Measurements from ENCODE around the gene METTL13. TPM values are rescaled to one million over a fixed set of nuclear protein-coding genes. Genes with fewer than 3 reads are reported as not detected.

Gene METTL13
- polyA plus RNA-seq, 1 donor (not counting 4 experiments of a cell fraction or from before 2014, with no cell fraction given) = 54.0 TPM

GRCh38 chr1:171769171-171769570 is 12.3 kb upstream of the METTL13 start:
- H3K9me3 ChIP-seq (ENCODE audit: control insufficient read depth, low read depth, low read length) = no peaks in the 10 kb centered on the region
- DNase-seq (ENCODE audit: low read depth, low spot score) (no peak), FAIRE-seq (no peak)
- no peak overlapping the region for H3K9ac ChIP-seq (ENCODE audit: control insufficient read depth, extremely low read depth, insufficient read depth, low read length)
- no peaks in the 10 kb centered on the region for H3K27me3 ChIP-seq (ENCODE audit: control insufficient read depth, extremely low read depth, insufficient read depth, low read length)
- H3K4me1 ChIP-seq (ENCODE audit: control insufficient read depth, extremely low read depth, insufficient read depth, low read length) = no peaks in the 10 kb centered on the region
- no peaks in the 10 kb centered on the region for H4K20me1 ChIP-seq (ENCODE audit: control insufficient read depth, extremely low read depth, insufficient read depth, low read length)
- no peaks in the 10 kb centered on the region for H3K79me2 ChIP-seq (ENCODE audit: control insufficient read depth, insufficient read depth, low read length)
- no peaks in the 10 kb centered on the region for H3K36me3 ChIP-seq (ENCODE audit: control insufficient read depth in 2 of 2, extremely low read depth in 1 of 2, insufficient read depth in 2 of 2, low read length in 2 of 2)
- TF ChIP-seq CTCF (optimal IDR thresholded peaks at IDR 0.05 in 1 of 3, IDR thresholded peaks at IDR 0.05 in 1 of 3, conservative IDR thresholded peaks at IDR 0.05 in 1 of 3; ENCODE audit: extremely low read depth in 1 of 3, insufficient read depth in 2 of 3, low read length in 3 of 3) (no peak), EZH2 (IDR thresholded peaks at IDR 0.05; ENCODE audit: low read length) (no peak)
- H3K9me1 ChIP-seq (ENCODE audit: control insufficient read depth, extremely low read depth, insufficient read depth, low read length) = no peaks in the 10 kb centered on the region
- dilution Hi-C loops (cut with MboI; ENCODE audit: extremely low pct_ligation_motif_present, low sequenced_read_pairs) = no loop called here
- H3K4me2 ChIP-seq (ENCODE audit: control insufficient read depth, extremely low read depth, insufficient read depth, low read depth, low read length) = no peak overlapping the region
- no peak overlapping the region for H3K27ac ChIP-seq (ENCODE audit: control insufficient read depth, insufficient read depth, low read length)
- no peak overlapping the region for H2AFZ ChIP-seq (ENCODE audit: control insufficient read depth, low read length)
- H3K4me3 ChIP-seq (ENCODE audit: control insufficient read depth in 2 of 3, extremely low read depth in 1 of 3, insufficient read depth in 2 of 3, low read depth in 1 of 3, low read length in 3 of 3) = no peak overlapping the region

GRCh38 chr1:171769754-171770153 is 11.7 kb upstream of the METTL13 start:
- no peak for FAIRE-seq

More at GRCh38 chr1:171769754-171770153, 11.7 kb upstream of the METTL13 start:
- Histone ChIP-seq H3K4me1 (ENCODE audit: control insufficient read depth, extremely low read depth, insufficient read depth, low read length) (no peaks in the 10 kb centered on the region), H3K9me1 (ENCODE audit: control insufficient read depth, extremely low read depth, insufficient read depth, low read length) (no peaks in the 10 kb centered on the region), H3K4me2 (ENCODE audit: control insufficient read depth, extremely low read depth, insufficient read depth, low read depth, low read length) (no peak overlapping the region), H3K36me3 (ENCODE audit: control insufficient read depth in 2 of 2, extremely low read depth in 1 of 2, insufficient read depth in 2 of 2, low read length in 2 of 2) (no peaks in the 10 kb centered on the region), H3K9me3 (ENCODE audit: control insufficient read depth, low read depth, low read length) (no peaks in the 10 kb centered on the region), H2AFZ (ENCODE audit: control insufficient read depth, low read length) (no peak overlapping the region), H3K4me3 (ENCODE audit: control insufficient read depth in 2 of 3, extremely low read depth in 1 of 3, insufficient read depth in 2 of 3, low read depth in 1 of 3, low read length in 3 of 3) (no peak overlapping the region), H3K27ac (ENCODE audit: control insufficient read depth, insufficient read depth, low read length) (no peak overlapping the region), H3K79me2 (ENCODE audit: control insufficient read depth, insufficient read depth, low read length) (no peaks in the 10 kb centered on the region), H3K27me3 (ENCODE audit: control insufficient read depth, extremely low read depth, insufficient read depth, low read length) (no peaks in the 10 kb centered on the region), H4K20me1 (ENCODE audit: control insufficient read depth, extremely low read depth, insufficient read depth, low read length) (no peaks in the 10 kb centered on the region), H3K9ac (ENCODE audit: control insufficient read depth, extremely low read depth, insufficient read depth, low read length) (no peak overlapping the region)
- no peak for DNase-seq (ENCODE audit: low read depth, low spot score)
- no peak for TF ChIP-seq CTCF (optimal IDR thresholded peaks at IDR 0.05 in 1 of 3, IDR thresholded peaks at IDR 0.05 in 1 of 3, conservative IDR thresholded peaks at IDR 0.05 in 1 of 3; ENCODE audit: extremely low read depth in 1 of 3, insufficient read depth in 2 of 3, low read length in 3 of 3)
- TF ChIP-seq EZH2 (IDR thresholded peaks at IDR 0.05; ENCODE audit: low read length) = no peak
- dilution Hi-C loops (cut with MboI; ENCODE audit: extremely low pct_ligation_motif_present, low sequenced_read_pairs) = no loop called here
